DLD1 (cell line): ENCODE measurements around the gene ROPN1L.

ENCODE experiments used
- in situ Hi-C: cut with HindIII; loops from 2 replicates; pipeline ENCODE4 v1.10.0; 2017; ENCODE audit warnings: low sequenced_read_pairs

The ROPN1L gene

DNA sequence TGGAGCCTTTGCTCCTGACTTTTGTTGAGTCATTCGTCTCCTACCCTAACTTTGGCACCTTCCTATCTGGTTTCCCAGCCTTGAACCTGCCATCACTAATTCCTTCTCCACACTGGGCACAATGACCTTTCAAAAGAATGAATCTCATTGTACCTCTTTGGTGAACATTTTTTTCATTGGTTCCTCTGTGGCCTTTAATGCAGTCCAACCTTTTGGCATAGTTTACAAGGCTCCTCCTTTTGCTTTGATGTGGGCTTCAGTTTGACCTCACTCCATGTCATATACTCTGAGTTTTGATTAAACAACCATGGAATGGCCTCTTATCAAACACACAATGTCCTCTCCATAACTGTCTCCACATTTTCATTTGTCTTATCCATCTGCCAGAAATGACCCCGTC lies 14.5 kb upstream of the ROPN1L start:
- in situ Hi-C loops = no loop called here

DNA sequence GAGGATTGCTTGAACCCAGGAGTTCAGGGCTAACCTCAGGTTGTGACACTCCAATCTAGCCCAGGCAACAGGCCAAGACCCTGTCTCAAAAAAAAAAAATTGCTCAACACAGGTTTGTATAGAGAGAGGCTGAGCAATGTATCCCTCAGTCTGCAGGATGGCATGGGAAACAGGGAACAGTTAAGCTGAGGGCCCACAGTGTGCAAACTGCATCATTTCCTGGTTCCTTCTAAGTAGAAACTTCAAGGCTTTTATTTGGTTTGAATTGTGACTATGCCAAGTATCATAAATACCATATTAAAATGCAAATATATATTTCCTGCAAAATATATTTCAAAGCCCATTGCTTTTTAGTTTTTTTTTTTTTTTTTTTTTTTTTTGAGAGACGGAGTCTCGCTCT lies 13.7 kb upstream of the ROPN1L start:
- in situ Hi-C loops = no loop called here

DNA sequence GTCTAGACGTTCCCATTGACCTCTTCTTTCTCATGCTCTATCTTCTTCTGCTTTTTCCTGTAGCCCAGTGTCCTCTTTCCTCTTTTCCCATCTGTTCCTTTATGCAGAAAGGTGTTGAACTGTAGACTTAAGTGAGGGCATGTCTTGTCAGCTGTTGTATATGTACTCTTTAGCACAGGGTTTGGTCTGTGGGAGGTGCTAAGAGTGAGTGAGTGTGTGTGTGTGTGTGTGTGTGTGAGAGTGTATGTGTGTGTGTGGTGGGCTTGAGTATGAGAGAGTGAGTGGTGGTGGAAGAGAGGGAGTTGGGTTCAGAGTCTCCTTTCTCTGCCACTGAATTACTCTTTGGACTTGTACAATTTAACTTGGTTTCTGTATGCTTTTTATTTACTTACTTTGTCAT lies 10.3 kb upstream of the ROPN1L start:
- in situ Hi-C loops = no loop called here

DNA sequence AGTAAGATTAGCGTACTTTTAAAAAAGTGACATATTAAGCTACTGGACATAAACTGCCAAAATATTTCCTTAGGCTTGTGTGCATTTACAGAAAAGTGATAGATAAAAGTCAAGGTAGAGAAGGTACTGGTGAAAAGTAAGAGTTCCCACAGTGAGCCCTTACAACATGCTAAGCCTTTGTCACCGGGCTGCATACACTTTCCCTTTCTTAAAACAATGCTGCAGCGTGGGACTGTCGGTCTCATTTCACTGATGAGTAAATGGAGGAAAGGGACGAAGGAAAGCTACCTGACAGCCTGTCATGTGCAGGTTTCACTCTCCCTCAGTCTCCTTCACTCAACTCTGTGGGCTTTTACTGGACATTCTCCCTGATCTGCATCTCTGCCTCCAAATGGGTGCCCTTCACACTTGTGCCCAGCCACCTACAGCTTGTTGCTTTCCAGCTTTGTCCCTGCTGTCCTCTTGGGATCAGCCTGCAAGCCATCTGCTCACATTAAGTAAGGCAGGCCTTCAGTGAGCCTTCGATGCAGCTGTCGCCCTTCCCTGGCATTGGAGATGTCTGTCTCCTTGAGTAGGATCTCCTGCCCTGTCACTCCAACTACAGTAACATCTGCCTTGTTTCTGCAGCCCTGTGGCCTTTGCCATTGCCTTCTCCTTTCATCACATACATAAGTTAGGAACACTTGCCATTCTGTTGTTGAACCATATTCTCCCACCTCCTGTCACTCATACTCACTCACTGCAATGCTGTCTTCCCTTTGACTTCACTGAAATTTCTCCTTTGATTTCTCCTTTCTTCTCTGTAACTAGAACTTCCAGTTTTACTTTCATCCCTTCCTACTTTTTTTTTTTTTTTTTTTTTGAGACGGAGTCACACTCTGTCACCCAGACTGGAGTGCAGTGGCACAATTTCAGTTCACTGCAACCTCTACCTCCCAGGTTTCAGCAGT lies 9.3 kb upstream of the ROPN1L start:
- in situ Hi-C loops = no loop called here

DNA sequence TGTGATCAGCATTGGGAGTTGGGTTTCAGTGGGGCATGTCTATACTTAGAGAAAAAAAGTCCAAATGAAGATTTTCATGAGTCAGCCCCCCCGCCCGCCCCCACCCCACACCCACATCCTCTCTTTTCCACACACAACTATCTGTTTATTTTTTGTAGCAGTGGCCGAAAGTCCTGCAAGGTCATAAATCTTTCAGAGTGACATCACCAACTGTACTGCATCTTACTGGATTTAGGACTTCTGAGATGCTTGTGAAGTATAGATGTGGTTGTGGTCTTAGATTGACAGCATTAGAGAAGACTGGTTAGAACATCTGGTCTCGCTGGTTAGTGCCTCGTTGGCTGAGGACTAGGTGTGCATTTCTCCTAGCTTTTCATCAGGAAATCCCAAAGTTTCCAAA lies 7.3 kb upstream of the ROPN1L start:
- in situ Hi-C loops = no loop called here

DNA sequence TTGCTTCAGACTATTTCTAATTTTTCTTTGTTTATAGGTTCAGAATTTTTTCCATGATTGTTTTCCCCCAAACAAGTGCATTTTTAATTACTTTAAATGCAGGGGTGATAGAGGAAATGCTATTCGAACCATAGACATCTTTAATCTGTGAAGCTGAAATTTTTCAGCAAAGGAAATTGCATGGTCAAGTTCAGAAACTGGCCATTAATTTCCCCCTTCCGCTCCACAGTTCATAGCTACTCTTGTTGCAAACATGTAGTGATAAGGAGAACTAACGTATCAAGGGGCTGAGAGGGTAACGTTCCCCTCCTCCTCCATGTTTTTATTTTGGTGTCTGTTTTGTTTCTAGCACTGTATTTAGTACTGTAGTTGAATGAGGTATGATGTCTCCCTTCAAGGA lies 3.4 kb upstream of the ROPN1L start:
- in situ Hi-C loops = no loop called here

DNA sequence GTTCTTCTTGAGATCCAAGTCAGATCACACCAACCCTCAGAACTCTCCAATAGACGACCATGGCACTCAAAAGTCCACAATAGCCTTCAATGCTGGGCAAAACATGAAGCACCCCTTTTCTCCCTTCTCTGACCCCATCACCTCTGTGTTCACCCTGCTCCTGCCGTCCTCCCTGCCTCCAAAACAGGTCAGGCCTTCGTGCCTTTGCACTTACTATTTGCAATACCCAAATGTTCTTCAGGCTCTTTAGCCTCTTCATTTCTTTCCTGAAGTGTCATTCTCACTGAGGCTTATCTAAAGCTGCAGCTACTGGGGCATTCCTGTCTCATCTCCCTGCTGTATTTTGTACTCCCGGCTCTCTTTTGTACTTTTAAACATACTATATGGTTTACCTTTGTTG lies 2.0 kb upstream of the ROPN1L start:
- in situ Hi-C loops = no loop called here

DNA sequence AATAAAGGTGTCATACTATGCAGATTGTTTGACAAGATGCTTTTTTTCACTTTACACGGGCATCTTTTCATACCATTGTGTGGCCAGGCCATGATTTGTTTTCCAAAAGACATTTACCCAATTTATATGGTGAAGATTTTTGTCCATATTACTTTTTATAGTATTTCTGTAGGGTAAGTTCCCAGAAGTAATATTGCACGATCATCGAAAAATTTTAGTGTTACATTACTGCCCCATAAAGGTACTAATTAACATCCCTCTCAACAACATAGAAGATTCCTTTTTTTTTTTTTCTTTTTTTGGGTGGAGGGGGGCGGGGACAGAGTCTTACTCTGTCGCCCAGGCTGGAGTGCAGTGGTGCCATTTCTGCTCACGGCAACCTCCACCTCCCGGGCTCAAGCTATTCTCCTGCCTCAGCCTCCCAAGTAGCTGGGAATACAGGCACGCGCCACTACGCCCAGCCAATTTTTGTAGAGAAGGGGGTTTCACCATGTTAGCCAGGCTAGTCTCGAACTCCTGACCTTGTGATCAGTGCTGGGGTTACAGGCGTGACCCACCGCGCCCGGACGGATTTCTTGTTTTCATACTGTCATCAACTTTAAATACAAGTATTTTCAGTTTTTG lies 1.2 kb upstream of the ROPN1L start:
- in situ Hi-C loops = no loop called here

DNA sequence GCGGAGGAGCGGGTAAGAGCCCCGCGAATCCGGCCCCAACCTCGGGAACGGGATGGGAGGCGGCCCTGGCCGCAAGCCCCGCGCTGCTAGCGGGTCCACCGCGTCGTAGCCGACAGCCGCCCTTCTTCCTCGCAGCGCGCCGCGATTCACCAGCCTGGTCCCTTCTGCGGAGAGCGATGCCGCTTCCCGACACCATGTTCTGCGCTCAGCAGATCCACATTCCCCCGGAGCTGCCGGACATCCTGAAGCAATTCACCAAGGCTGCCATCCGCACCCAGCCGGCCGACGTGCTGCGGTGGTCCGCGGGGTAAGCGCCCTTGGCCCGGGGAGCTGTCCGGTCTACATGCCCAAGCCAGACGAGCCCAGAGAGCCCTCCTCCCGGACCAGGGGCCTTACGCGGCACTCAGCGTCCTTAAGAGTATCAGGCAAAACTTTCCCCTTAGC lies 335 bp downstream of the ROPN1L start:
- in situ Hi-C loops = no loop called here

DNA sequence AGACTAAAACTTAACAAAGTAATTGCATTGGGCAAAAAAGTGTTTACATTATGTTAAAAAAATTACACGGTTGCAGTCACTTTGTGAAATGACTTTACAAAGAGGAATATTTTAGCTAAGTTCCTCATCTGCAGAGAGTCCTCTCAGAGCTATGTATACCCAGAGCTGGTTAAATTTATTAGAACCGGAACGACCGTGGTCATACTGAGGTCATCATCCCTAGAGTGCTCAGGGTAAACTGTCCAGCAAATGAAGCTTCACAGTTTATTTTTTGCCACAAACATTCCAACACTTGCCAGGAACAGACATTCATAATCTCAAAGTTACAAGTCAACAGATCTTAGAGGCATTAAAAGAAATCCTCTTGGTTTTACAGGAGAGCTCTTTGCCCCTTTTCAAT lies 897 bp downstream of the ROPN1L start:
- in situ Hi-C loops = no loop called here

DNA sequence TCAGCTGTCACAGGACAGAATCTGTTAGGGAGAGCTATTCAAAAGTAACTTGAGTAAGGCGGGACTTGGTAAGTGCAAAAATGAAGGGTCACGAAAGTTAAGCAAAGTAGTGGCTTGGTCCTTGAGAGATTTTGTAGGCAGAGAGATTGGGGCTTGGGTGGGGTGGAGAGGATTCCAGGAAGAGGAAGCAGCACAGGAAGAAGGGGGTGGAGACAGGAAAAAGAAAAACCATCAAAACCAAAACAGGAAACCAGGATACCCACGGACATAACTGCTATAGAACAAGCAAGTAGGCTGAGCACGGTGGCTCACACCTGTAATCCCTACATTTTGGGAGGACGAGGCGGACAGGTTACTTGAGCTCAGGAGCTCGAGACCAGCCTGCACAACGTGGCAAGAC lies 3.7 kb downstream of the ROPN1L start:
- in situ Hi-C loops = no loop called here

DNA sequence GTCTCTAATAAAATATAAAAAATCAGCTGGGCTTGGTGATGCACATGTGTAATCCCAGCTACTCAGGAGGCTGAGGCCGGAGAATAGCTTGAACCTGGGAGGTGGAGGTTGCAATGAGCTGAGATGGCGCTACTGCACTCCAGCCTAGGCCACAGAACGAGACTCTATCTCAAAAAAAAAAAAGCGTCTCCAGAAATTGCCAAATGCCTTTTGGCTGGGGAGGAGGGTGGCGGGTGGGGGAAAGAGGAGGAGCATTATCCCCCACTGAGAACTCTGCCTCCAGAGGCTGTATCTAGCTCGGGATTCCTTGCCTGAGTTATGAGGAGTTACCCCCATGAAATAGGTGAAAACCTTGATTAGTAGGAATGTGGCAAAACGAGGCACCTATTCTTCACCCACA lies 4.8 kb downstream of the ROPN1L start:
- in situ Hi-C loops = no loop called here

DNA sequence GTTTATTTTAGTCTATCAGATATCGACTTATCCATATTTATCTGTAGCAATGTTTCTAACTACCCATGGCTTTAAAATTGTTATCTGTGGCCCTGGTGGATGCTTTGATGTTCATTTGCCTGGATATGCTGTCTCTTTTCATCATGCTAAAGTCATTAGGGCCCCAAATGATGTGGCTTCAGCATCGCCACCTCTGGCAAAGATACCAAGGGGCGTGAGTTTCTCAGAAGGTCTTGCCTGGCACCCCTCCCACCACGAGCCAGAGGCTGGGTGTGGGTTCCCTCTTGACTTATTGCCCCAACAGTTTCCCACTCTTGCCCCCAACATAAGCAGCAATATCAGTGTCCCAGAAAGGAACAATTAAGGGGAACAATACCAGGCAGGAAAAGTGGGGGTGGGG lies 5.4 kb downstream of the ROPN1L start:
- in situ Hi-C loops = no loop called here

DNA sequence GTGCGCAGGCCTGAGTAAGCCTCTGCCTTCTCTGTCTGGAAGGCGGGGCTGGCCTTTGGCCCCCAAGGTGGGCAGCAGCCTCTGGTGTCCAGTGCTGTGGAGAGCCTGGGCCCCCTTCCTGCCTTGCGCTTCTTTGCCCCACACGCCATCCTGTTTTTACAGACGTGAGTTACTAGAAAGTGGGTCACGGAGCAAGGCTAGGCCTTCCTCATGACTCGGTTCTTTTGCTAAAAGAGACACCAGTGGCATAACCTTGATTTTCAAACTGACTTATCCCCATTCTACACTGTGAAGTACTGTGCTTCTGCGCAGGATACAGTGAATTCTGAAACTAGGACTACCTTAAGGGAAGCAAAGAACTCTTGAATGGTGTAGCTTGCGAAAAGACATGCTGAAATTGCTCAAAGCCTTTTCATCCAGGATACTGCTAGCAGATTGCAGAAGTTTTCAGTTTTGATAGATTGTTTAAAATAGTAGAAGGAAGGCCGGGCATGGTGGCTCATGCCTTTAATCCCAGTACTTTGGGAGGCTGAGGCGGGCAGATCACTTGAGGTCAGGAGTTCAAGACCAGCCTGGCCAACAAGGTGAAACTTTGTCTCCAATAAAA lies 7.2 kb downstream of the ROPN1L start:
- in situ Hi-C loops = no loop called here

DNA sequence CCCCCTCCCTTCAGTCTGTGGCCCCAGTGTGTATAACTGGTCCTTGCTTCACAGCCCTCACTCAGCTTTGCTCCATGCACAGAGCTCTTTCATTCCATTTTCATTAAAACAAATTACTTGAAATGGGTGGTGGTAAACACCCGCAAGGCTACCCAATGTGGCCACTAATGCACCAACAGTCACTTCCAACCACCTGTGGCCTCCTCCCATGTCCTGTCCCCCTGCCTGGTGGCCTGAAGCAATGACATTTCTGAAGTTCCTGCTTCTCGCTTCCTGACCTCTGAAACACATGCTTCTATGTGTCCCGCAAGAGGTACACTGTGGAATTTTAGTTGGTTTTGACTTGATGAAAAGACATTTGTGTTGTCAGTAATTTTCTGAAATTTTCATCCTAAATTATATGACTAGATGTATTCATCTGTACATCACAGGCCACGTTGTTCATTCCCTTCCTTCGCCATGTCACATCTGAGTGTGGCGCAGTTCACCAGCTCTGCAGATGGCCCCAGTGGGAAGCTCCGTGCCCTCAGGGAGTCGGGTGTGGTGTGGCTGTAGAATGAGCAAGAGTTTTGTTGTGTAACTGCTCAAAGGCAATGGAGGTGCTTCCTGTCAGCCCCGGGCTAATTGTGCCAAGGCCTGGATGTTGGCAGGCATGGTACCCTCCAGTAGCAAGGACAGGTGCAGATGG lies 9.6 kb downstream of the ROPN1L start:
- in situ Hi-C loops = loop anchor here (10.0 kb wide), 1 partner anchor 174 kb away; no protein-coding TSS in a partner anchor

DNA sequence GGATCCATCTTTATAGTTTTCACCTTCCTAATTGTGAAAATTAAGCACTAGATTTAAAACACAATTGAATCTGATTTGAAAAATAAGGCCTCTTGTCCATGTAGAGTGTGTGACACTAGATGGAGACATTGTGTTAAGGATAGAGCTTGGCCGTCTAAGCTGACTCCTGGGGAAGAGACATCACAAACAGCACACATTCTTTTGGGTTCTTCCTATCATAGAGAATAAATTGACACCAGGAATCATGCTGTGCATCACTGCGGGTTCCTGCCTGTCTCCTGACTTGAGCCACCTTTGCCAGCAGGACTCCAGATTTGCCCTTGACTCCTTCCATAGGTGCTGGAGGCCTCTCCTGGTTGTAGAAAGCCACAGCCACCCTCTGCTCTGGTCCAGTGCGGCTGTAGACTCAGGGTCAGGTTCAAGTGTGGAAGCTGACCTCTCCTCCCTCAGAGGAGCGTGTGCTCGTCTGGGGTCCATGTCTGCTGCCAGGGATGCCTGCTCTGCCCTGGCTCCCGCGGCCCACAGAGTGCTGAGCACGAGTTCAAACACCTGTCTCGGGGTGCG lies 11.2 kb downstream of the ROPN1L start:
- in situ Hi-C loops = loop anchor here (10.0 kb wide), 1 partner anchor 172 kb away; no protein-coding TSS in a partner anchor

DNA sequence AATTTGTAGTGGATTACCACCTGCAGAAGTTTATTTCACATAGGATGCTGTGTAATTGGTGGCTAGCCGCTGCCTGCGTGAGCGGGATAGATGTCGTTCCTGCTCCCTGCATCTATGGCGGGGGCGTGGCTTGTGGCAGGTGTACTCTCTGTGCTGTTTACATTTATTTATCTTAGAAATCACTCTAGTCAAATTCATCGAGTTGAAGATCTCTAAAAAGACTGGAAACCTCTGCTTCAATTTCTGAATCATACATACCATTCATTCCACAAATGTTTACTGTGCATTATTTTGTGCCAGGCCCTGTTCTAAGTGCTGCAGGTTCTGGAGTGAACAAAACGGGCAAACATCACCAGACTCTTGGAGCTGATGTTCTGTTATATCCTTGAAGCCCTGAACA lies 11.9 kb downstream of the ROPN1L start:
- in situ Hi-C loops = loop anchor here (10.0 kb wide), 1 partner anchor 171 kb away; no protein-coding TSS in a partner anchor

DNA sequence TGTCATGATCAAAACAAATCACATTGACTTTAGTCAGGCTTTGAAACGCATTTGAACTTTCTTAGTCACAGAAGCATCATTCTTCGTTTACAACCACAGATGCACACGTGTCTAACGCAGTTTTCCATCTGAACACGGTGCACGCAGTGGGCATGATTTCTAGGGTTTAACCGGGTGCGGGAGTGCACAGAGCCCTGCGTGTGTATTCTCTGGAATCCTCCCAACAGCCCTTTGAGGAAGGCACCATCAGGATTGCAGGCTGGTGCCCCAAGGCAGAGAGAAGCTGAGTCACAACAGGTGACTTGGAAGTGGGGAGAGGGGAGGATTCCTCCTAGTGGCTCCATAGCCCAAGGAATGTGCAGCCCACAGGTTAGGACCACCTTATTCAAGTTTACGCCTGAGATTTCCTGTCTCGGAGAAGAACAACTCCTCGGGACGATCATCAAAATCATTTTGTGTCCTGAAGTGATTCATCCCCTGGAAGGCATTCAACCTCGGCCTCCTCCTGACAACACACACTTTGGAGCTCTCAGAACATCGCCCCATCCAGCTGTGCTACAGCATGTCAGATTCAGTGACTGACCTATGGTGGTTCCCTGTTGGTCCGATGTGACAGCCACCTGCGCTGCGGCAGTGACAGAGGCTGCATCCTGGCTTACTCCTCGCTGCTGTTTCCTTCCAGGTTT lies 13.1 kb downstream of the ROPN1L start:
- in situ Hi-C loops = loop anchor here (10.0 kb wide), 1 partner anchor 170 kb away; no protein-coding TSS in a partner anchor

DNA sequence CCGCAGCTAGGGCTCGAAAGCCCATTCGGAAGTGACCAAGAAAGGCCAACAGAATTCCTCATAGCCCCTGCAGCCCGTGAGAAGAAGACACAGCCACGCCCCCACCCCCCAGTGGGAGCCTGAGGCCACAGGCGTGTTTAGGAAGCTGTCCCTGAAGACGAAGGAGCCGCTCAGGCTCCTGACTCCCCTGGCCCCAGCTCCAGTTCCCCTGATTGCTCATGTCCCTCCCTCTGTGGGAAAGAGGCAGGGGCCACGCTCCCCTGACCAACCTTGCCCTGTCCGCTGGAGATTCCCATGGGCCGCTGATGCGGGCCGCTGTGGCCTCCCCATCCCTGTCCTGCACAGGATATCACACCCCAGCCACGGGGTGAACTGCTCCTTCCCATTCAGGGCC lies 13.6 kb downstream of the ROPN1L start:
- in situ Hi-C loops = loop anchor here (10.0 kb wide), 1 partner anchor 170 kb away; no protein-coding TSS in a partner anchor
